ENCODE results near the gene ZFP42.
"Not testable (repeated sequence)": the region's sequence is repeated elsewhere in the genome, so short reads cannot be mapped to it uniquely, and the experiment has no call there.

Gene ZFP42

GRCh38 chr4:187995322-187996207 lies at the start of gene ZFP42:
Gene ZFP42, plus strand, starts transcription at chr4:187995771. Its CDS starts 7,037 bp downstream, at chr4:188002808.
- no peak for DNase-seq
- intact Hi-C loops (cut with DNase I): no loop called here

- intact Hi-C loops (cut with DNase I): no loop called here
- DNase-seq: no peak
Observed at GRCh38 chr4:187961171-187961570, 34.4 kb upstream of the ZFP42 start.

- intact Hi-C loops (cut with DNase I): no loop called here
- DNase-seq: no peak
Observed at GRCh38 chr4:187961961-187962360, 33.6 kb upstream of the ZFP42 start.

- intact Hi-C loops (cut with DNase I): no loop called here
- DNase-seq: no peak
Observed at GRCh38 chr4:187962926-187963325, 32.6 kb upstream of the ZFP42 start.

- DNase-seq: no peak
- intact Hi-C loops (cut with DNase I): no loop called here
Observed at GRCh38 chr4:187965726-187966125, 29.8 kb upstream of the ZFP42 start.

- no peak for DNase-seq
- intact Hi-C loops (cut with DNase I): no loop called here
Observed at GRCh38 chr4:187972135-187972534, 23.4 kb upstream of the ZFP42 start.

GRCh38 chr4:187983746-187984145 lies 11.8 kb upstream of the ZFP42 start:
- intact Hi-C loops (cut with DNase I): no loop called here
- no peak for DNase-seq

GRCh38 chr4:187992971-187993370 lies 2.6 kb upstream of the ZFP42 start:
- intact Hi-C loops (cut with DNase I): no loop called here
- DNase-seq: no peak

GRCh38 chr4:187993827-187994226 lies 1.7 kb upstream of the ZFP42 start:
- DNase-seq: no peak
- intact Hi-C loops (cut with DNase I): no loop called here

GRCh38 chr4:187996502-187997177 lies 1.1 kb downstream of the ZFP42 start:
- intact Hi-C loops (cut with DNase I): no loop called here
- no peak for DNase-seq

- DNase-seq; intact Hi-C loops (cut with DNase I): not testable (repeated sequence)
Observed at GRCh38 chr4:187997991-187998390, 2.4 kb downstream of the ZFP42 start.

- intact Hi-C loops (cut with DNase I): no loop called here
- DNase-seq: no peak
Observed at GRCh38 chr4:187999406-187999932, 3.9 kb downstream of the ZFP42 start.

- intact Hi-C loops (cut with DNase I): no loop called here
- no peak for DNase-seq
Observed at GRCh38 chr4:188002323-188002722, 6.8 kb downstream of the ZFP42 start.

- intact Hi-C loops (cut with DNase I): no loop called here
Observed at GRCh38 chr4:188002751-188003150, 7.2 kb downstream of the ZFP42 start.

GRCh38 chr4:188005561-188005960 lies 10.0 kb downstream of the ZFP42 start:
- intact Hi-C loops (cut with DNase I): no loop called here
- no peak for DNase-seq

More at GRCh38 chr4:188002751-188003150, 7.2 kb downstream of the ZFP42 start:
- no peak for DNase-seq

GRCh38 chr4:188006285-188006848 lies 10.8 kb downstream of the ZFP42 start:
- intact Hi-C loops (cut with DNase I): no loop called here
- DNase-seq: no peak

GRCh38 chr4:188008377-188008776 lies 12.8 kb downstream of the ZFP42 start:
- intact Hi-C loops (cut with DNase I): no loop called here

GRCh38 chr4:188012426-188012945 lies 16.9 kb downstream of the ZFP42 start:
- DNase-seq: no peak
- intact Hi-C loops (cut with DNase I): no loop called here

More at GRCh38 chr4:188008377-188008776, 12.8 kb downstream of the ZFP42 start:
- DNase-seq: no peak

All from head of caudate nucleus (tissue), 42 donors.